ENCODE measurements around the gene TMEM150A.

The TMEM150A gene

DNA sequence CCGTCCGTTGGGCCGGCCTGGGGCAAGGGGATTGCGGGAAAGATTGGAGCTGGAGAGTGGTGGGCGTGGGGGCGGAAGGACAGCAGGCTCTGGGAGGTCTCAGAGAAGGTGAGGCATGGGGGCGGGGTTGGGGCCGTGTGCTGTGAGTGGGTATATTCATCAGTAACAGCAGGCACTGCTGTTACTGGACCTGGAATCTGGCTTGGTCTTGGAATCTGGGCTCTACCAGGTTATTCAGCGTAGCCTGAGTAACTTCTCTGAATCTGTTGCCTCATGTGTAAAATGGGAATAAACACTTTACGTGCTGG, 6.5 kb downstream of the TMEM150A start:
- TF ChIP-seq EZH2phosphoT487 (conservative IDR thresholded peaks at IDR 0.05; ENCODE audit: low read length), result no peak
- TF ChIP-seq, protein P1, sequence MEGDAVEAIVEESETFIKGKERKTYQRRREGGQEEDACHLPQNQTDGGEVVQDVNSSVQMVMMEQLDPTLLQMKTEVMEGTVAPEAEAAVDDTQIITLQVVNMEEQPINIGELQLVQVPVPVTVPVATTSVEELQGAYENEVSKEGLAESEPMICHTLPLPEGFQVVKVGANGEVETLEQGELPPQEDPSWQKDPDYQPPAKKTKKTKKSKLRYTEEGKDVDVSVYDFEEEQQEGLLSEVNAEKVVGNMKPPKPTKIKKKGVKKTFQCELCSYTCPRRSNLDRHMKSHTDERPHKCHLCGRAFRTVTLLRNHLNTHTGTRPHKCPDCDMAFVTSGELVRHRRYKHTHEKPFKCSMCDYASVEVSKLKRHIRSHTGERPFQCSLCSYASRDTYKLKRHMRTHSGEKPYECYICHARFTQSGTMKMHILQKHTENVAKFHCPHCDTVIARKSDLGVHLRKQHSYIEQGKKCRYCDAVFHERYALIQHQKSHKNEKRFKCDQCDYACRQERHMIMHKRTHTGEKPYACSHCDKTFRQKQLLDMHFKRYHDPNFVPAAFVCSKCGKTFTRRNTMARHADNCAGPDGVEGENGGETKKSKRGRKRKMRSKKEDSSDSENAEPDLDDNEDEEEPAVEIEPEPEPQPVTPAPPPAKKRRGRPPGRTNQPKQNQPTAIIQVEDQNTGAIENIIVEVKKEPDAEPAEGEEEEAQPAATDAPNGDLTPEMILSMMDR (IDR thresholded peaks at IDR 0.05; ENCODE audit: insufficient read depth, low read length, poor library complexity, severe bottlenecking), result no peak
- H2AFZ ChIP-seq (ENCODE audit: low read depth, low read length, severe bottlenecking), result peak overlapping the region; percentile 85
- H3K4me2 ChIP-seq (ENCODE audit: low read depth, low read length, poor library complexity, severe bottlenecking), result peak overlapping the region; percentile 90
- H3K9me2 ChIP-seq (replicated peaks; ENCODE audit: insufficient read depth, low read length), result no peaks in the 10 kb centered on the region
- no peaks in the 10 kb centered on the region for H3F3A ChIP-seq (ENCODE audit: insufficient read depth)
- H3K9ac ChIP-seq (ENCODE audit: low read length), result peak overlapping the region; percentile 86
- H4K20me1 ChIP-seq (ENCODE audit: low read depth, low read length), result no peaks in the 10 kb centered on the region
- H3K27me3 ChIP-seq (ENCODE audit: low read length), result no peaks in the 10 kb centered on the region
- no peaks in the 10 kb centered on the region for H3K9me3 ChIP-seq (ENCODE audit: insufficient read depth, low read length)
- no peaks in the 10 kb centered on the region for H3K36me3 ChIP-seq (ENCODE audit: low read length)
- no peak overlapping the region for H3K27ac ChIP-seq (ENCODE audit: low read depth, low read length)
- H3K4me3 ChIP-seq (ENCODE audit: insufficient read depth, low read length, poor library complexity, severe bottlenecking), result peak overlapping the region; percentile 91
- peaks cover 15% of the 10 kb centered on the region for H3K79me2 ChIP-seq (ENCODE audit: insufficient read depth, low read length)

DNA sequence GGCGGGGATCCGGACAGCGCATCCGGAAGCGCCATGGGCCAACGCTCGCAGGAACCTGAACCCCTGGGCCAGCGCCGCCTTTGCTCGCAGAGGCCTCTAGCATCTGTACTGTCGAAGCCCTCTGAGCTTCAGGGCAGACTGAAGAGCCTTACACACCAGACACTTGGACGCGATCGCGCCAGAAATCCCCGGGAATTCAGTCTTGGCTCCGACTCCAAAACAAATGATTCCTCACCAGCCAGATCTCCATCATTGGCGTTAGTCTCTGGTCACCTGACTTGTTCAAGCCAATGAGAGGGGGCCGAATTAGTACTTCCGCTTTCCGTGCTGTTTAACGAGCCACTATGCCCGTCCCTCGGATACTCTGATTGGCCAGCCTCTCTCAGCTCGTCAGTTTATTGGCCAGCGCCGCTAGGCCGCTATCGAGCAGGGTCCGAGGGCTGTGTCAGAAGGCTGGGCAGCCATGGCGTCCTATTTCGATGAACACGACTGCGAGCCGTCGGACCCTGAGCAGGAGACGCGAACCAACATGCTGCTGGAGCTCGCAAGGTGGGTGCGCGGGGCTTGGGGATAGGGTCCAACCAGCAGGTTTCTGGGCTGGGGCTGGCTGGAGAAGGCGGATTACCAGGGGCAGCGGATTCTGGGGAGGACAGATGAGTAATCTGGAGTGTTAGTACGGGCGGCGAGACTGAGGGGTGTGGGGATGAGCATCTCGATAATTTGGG, 7.0 kb downstream of the TMEM150A start, which contains the start of gene RNF181:
TSS of gene RNF181 (plus strand) at position 445 of the 725 bp plus-strand sequence. CDS start at position 464, 19 bp downstream.
- Histone ChIP-seq H3K9me3 (ENCODE audit: insufficient read depth, low read length) (no peaks in the 10 kb centered on the region), H3K27me3 (ENCODE audit: low read length) (no peaks in the 10 kb centered on the region), H4K20me1 (ENCODE audit: low read depth, low read length) (no peaks in the 10 kb centered on the region), H3K9me2 (replicated peaks; ENCODE audit: insufficient read depth, low read length) (no peaks in the 10 kb centered on the region), H3K27ac (ENCODE audit: low read depth, low read length) (peak within 1 kb of the TSS; percentile 38), H3K36me3 (ENCODE audit: low read length) (no peaks in the 10 kb centered on the region), H3K4me2 (ENCODE audit: low read depth, low read length, poor library complexity, severe bottlenecking) (peak within 1 kb of the TSS; percentile 90), H2AFZ (ENCODE audit: low read depth, low read length, severe bottlenecking) (peak within 1 kb of the TSS; percentile 85), H3K4me3 (ENCODE audit: insufficient read depth, low read length, poor library complexity, severe bottlenecking) (peak within 1 kb of the TSS; percentile 91), H3K9ac (ENCODE audit: low read length) (peak within 1 kb of the TSS; percentile 86), H3F3A (ENCODE audit: insufficient read depth) (no peaks in the 10 kb centered on the region), H3K79me2 (ENCODE audit: insufficient read depth, low read length) (peaks cover 15% of the 10 kb centered on the region)
- TF ChIP-seq, protein P1 (IDR thresholded peaks at IDR 0.05; ENCODE audit: insufficient read depth, low read length, poor library complexity, severe bottlenecking), result no peak
- TF ChIP-seq EZH2phosphoT487 (conservative IDR thresholded peaks at IDR 0.05; ENCODE audit: low read length), result no peak

DNA sequence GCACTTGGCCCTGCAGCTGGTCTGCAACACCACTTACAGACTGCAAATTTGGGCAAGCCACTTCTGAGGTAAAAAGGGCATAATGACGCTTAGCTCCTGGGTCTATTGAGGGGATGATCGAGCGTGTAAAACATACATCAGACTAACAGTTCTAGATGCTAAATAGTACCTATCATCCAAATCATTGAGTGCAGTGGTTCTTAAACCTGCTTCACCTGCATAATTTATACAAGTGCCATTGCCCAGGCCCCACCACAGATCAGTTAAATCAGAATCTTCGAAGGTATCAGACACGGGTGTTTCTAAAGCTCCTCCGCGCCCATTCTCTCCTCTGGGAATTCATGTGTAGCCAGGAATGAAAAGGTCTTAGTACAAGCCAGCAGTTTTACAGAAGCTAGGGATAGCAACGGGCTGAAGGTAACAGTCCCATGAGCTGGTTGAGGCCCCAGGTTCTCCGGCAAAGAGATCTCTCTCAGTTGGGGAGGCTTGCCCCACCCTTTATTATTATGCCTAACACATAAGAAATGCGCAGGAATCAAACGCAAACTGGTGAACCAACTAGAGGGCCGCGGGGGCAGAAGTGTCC, 7.7 kb downstream of the TMEM150A start:
- no peaks in the 10 kb centered on the region for H3K27me3 ChIP-seq (ENCODE audit: low read length)
- H3K4me2 ChIP-seq (ENCODE audit: low read depth, low read length, poor library complexity, severe bottlenecking), result peak overlapping the region; percentile 90
- H2AFZ ChIP-seq (ENCODE audit: low read depth, low read length, severe bottlenecking), result peak overlapping the region; percentile 45
- peaks cover 15% of the 10 kb centered on the region for H3K79me2 ChIP-seq (ENCODE audit: insufficient read depth, low read length)
- no peaks in the 10 kb centered on the region for H3F3A ChIP-seq (ENCODE audit: insufficient read depth)
- H3K36me3 ChIP-seq (ENCODE audit: low read length), result no peaks in the 10 kb centered on the region
- H3K4me3 ChIP-seq (ENCODE audit: insufficient read depth, low read length, poor library complexity, severe bottlenecking), result peak overlapping the region; percentile 91
- H4K20me1 ChIP-seq (ENCODE audit: low read depth, low read length), result no peaks in the 10 kb centered on the region
- no peaks in the 10 kb centered on the region for H3K9me3 ChIP-seq (ENCODE audit: insufficient read depth, low read length)
- H3K9ac ChIP-seq (ENCODE audit: low read length), result peak overlapping the region; percentile 86
- H3K9me2 ChIP-seq (replicated peaks; ENCODE audit: insufficient read depth, low read length), result no peaks in the 10 kb centered on the region
- no peak for TF ChIP-seq EZH2phosphoT487 (conservative IDR thresholded peaks at IDR 0.05; ENCODE audit: low read length)
- TF ChIP-seq, protein P1 (IDR thresholded peaks at IDR 0.05; ENCODE audit: insufficient read depth, low read length, poor library complexity, severe bottlenecking), result no peak
- H3K27ac ChIP-seq (ENCODE audit: low read depth, low read length), result peak overlapping the region; percentile 38
